Ishikawa (cell line): ENCODE data around the gene PLCH1.

Experiments
- RAD21 ChIP-seq: IDR thresholded peaks from 2 replicates; pipeline ENCODE4 v1.6.1; 2012; ENCODE audit warnings: low read depth
- TCF12 ChIP-seq: IDR thresholded peaks from 2 replicates; pipeline ENCODE4 v1.6.1; 2012; ENCODE audit warnings: low read depth
- TF ChIP-seq, protein P1 (sequence below): IDR thresholded peaks from 2 replicates; pipeline ENCODE4 v1.6.1; 2012; ENCODE audit warnings: low read depth, mild to moderate bottlenecking

DNA sequence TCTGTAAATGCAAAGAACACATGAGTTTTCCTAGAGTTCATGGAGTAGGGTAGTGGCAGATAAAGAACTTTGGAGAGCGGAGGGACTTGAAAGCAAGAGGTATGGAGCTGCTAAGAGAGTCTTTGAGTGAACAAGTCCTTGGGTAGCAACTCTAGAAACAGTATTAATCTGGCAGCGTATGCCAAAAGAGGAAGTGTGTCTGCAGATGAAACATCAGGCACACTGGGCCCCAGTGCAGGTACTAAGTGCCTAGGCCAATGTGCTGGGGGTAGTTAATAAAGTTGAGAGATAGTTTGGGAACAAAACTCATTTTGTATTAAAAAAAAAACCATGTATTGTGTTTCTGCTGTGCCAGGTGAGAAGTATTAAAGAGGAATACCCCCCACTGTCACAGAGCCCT is 228.4 kb downstream of the PLCH1 start:
- TF ChIP-seq RAD21 (no peak), TCF12 (no peak)
- TF ChIP-seq, protein P1, sequence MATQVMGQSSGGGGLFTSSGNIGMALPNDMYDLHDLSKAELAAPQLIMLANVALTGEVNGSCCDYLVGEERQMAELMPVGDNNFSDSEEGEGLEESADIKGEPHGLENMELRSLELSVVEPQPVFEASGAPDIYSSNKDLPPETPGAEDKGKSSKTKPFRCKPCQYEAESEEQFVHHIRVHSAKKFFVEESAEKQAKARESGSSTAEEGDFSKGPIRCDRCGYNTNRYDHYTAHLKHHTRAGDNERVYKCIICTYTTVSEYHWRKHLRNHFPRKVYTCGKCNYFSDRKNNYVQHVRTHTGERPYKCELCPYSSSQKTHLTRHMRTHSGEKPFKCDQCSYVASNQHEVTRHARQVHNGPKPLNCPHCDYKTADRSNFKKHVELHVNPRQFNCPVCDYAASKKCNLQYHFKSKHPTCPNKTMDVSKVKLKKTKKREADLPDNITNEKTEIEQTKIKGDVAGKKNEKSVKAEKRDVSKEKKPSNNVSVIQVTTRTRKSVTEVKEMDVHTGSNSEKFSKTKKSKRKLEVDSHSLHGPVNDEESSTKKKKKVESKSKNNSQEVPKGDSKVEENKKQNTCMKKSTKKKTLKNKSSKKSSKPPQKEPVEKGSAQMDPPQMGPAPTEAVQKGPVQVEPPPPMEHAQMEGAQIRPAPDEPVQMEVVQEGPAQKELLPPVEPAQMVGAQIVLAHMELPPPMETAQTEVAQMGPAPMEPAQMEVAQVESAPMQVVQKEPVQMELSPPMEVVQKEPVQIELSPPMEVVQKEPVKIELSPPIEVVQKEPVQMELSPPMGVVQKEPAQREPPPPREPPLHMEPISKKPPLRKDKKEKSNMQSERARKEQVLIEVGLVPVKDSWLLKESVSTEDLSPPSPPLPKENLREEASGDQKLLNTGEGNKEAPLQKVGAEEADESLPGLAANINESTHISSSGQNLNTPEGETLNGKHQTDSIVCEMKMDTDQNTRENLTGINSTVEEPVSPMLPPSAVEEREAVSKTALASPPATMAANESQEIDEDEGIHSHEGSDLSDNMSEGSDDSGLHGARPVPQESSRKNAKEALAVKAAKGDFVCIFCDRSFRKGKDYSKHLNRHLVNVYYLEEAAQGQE, result no peak
